GM23338 (cell line): ENCODE data around the gene MYOD1. TPM values are rescaled to one million over a fixed set of nuclear protein-coding genes. Genes with fewer than 3 reads are reported as not detected.

Experiments
- ATAC-seq: fragments of 200-7000 bp; cut with Tn5 transposase; 3 replicates; pipeline ENCODE4 v1.9.1; 2020
- DNase-seq: peaks from one replicate; pipeline ENCODE4 v3.0.0-alpha.2; 2015; ENCODE audit warnings: low spot score
- H2AFZ ChIP-seq: fragments of 200-600 bp; sonication (generic); 2 replicates; pipeline ENCODE4 v1.8.0; 2016; ENCODE audit warnings: antibody characterized with exemption, mild to moderate bottlenecking, moderate library complexity
- H3F3A ChIP-seq: fragments of 200-600 bp; sonication (generic); replicated peaks from 2 replicates; pipeline ENCODE4 v1.8.0; 2017; ENCODE audit warnings: antibody characterized with exemption, mixed run types, low read depth
- H3K27ac ChIP-seq: fragments of 200-600 bp; sonication (generic); 2 replicates; pipeline ENCODE4 v1.6.1; 2016; ENCODE audit warnings: low read depth
- H3K27me3 ChIP-seq: fragments of 200-600 bp; sonication (generic); 2 replicates; pipeline ENCODE4 v1.8.0; 2016; ENCODE audit warnings: mild to moderate bottlenecking, mixed run types, moderate library complexity; ENCODE audit not compliant: insufficient read depth
- H3K36me3 ChIP-seq: fragments of 200-600 bp; sonication (generic); 2 replicates; pipeline ENCODE4 v1.8.0; 2016; ENCODE audit warnings: mild to moderate bottlenecking; ENCODE audit not compliant: insufficient read depth
- H3K4me1 ChIP-seq: fragments of 200-600 bp; sonication (generic); 2 replicates; pipeline ENCODE4 v1.8.0; 2016; ENCODE audit warnings: mild to moderate bottlenecking, moderate library complexity; ENCODE audit not compliant: insufficient read depth
- H3K4me2 ChIP-seq: fragments of 200-600 bp; sonication (generic); 2 replicates; pipeline ENCODE4 v1.7.1; 2017; ENCODE audit warnings: mixed run types
- H3K4me3 ChIP-seq: fragments of 200-600 bp; sonication (generic); 2 replicates; pipeline ENCODE4 v1.6.1; 2016; ENCODE audit warnings: mixed run types
- H3K79me2 ChIP-seq: fragments of 200-600 bp; sonication (generic); replicated peaks from 2 replicates; pipeline ENCODE4 v1.8.0; 2017; ENCODE audit warnings: mild to moderate bottlenecking; ENCODE audit not compliant: insufficient read depth
- H3K9me2 ChIP-seq: fragments of 200-600 bp; sonication (generic); 2 replicates; pipeline ENCODE4 v1.8.0; 2017; ENCODE audit not compliant: insufficient read depth
- H4K20me1 ChIP-seq: fragments of 200-600 bp; sonication (generic); replicated peaks from 2 replicates; pipeline ENCODE4 v1.8.0; 2017; ENCODE audit warnings: mild to moderate bottlenecking; ENCODE audit not compliant: insufficient read depth
- H3K27ac Mint-ChIP-seq: 2 replicates; pipeline ENCODE4 v1.8.0; 2020; ENCODE audit warnings: inconsistent platforms, mild to moderate bottlenecking, moderate library complexity, mixed read lengths
- H3K27me3 Mint-ChIP-seq: 3 replicates; pipeline ENCODE4 v1.8.0; 2022; ENCODE audit warnings: low read depth, mild to moderate bottlenecking, moderate library complexity, mixed read lengths, inconsistent platforms; ENCODE audit not compliant: insufficient read depth, poor library complexity
- H3K36me3 Mint-ChIP-seq: 3 replicates; pipeline ENCODE4 v1.8.0; 2021; ENCODE audit warnings: low read depth, mild to moderate bottlenecking, inconsistent platforms, moderate library complexity, mixed read lengths
- H3K4me1 Mint-ChIP-seq: 3 replicates; pipeline ENCODE4 v1.8.0; 2020; ENCODE audit warnings: mild to moderate bottlenecking, inconsistent platforms, mixed read lengths
- H3K4me3 Mint-ChIP-seq: 3 replicates; pipeline ENCODE4 v1.8.0; 2021; ENCODE audit warnings: moderate library complexity, mild to moderate bottlenecking, inconsistent platforms, mixed read lengths
- H3K9me3 Mint-ChIP-seq: 3 replicates; pipeline ENCODE4 v1.8.0; 2020; ENCODE audit warnings: moderate library complexity, mild to moderate bottlenecking, inconsistent platforms, mixed read lengths
- CREB1 ChIP-seq: fragments of 250-450 bp; sonication (Bioruptor Pico); IDR thresholded peaks from 2 replicates; pipeline ENCODE4 v1.5.0; 2020; ENCODE audit warnings: low read depth, mild to moderate bottlenecking, moderate library complexity
- EZH2 ChIP-seq: fragments of 200-600 bp; sonication (generic); IDR thresholded peaks from one replicate; pipeline ENCODE4 v1.8.0; 2017; ENCODE audit warnings: antibody characterized with exemption, mild to moderate bottlenecking, low read depth; ENCODE audit not compliant: unreplicated experiment
- JUNB ChIP-seq: IDR thresholded peaks from one replicate; pipeline ENCODE4 v1.6.1; 2016; ENCODE audit warnings: antibody characterized with exemption; ENCODE audit not compliant: unreplicated experiment
- POLR2AphosphoS5 ChIP-seq: IDR thresholded peaks from 2 replicates; pipeline ENCODE4 v1.6.1; 2016; ENCODE audit warnings: antibody characterized with exemption, low read depth
- STAT1 ChIP-seq: IDR thresholded peaks from one replicate; pipeline ENCODE4 v1.6.1; 2016; ENCODE audit warnings: antibody characterized with exemption; ENCODE audit not compliant: unreplicated experiment
- ZNF114 ChIP-seq: fragments of 250-450 bp; sonication (Bioruptor Pico); IDR thresholded peaks from 2 replicates; pipeline ENCODE4 v1.5.0; 2020; ENCODE audit warnings: mild to moderate bottlenecking, moderate library complexity
- ZNF331 ChIP-seq: fragments of 250-450 bp; sonication (Bioruptor Pico); IDR thresholded peaks from 2 replicates; pipeline ENCODE4 v1.5.0; 2020; ENCODE audit warnings: low read depth, mild to moderate bottlenecking, moderate library complexity
- polyA plus RNA-seq: library from polyadenylated mRNA; unstranded; fragments of >200 nt; fragmentation: Nextera tagmentation; extraction: Ambion mirVana; gene quantifications from 2 replicates; pipeline ENCODE4 v1.2.1, GENCODE V29; 2016
- total RNA-seq: library from RNA; depleted of rRNA; stranded (reverse); fragments of >200 nt; shearing (Covaris generic); gene quantifications from 2 replicates; pipeline ENCODE4 v1.2.3, GENCODE V29; 2014
- TF ChIP-seq, protein P1 (sequence below), 2 experiments: fragments of 200-600 bp in 1 of 2; sonication (generic) in 1 of 2; conservative IDR thresholded peaks; 2 replicates each; pipeline versions ENCODE4 v1.5.1 to v1.6.1; 2016 to 2017; ENCODE audit warnings: antibody characterized with exemption in 2 of 2, low read depth in 2 of 2, mild to moderate bottlenecking in 2 of 2, moderate library complexity in 1 of 2

The MYOD1 gene
- total and polyA plus RNA-seq, 2 experiments from 2014 or later: not detected

DNA sequence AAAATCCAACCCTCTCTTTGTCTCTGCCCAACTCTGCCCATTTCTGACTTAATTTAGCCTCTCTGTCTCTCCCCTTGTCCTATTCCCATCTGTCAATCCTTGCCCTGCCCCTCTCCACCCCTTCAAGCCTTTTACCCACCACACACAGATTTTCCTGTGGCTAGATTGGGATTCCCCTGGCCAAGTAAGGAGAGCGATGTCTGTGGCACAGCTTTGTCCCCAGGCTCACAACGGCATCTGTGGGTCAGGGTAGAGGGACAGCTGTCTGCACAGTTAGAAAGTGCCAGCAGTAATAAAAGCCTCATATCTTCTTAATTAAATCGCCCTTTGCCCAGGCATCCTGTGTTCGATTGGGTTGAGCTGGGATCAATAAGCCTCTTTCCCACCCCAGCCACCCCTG lies 13.9 kb downstream of the MYOD1 start:
- H3K27ac Mint-ChIP-seq: no peak overlapping the region
- Histone ChIP-seq H3K4me3 (no peak overlapping the region), H3F3A (no peaks in the 10 kb centered on the region), H3K4me2 (no peak overlapping the region), H3K79me2 (no peaks in the 10 kb centered on the region), H3K9me2 (no peaks in the 10 kb centered on the region), H3K27ac (no peak overlapping the region), H3K36me3 (no peaks in the 10 kb centered on the region; the same call in 1 of the 2 replicates), H2AFZ (no peak overlapping the region), H3K27me3 (peaks cover 75% of the 10 kb centered on the region), H3K4me1 (peaks cover 5% of the 10 kb centered on the region; the same call in 1 of the 2 replicates), H4K20me1 (peaks cover 7% of the 10 kb centered on the region)
- H3K27me3 Mint-ChIP-seq: peaks cover 63% of the 10 kb centered on the region
- no peak overlapping the region; the same call in 2 of the 3 replicates for H3K4me3 Mint-ChIP-seq
- peaks cover 18% of the 10 kb centered on the region for H3K4me1 Mint-ChIP-seq
- DNase-seq: no peak
- peaks cover 7% of the 10 kb centered on the region for H3K9me3 Mint-ChIP-seq
- no peaks in the 10 kb centered on the region; the same call in 2 of the 3 replicates for H3K36me3 Mint-ChIP-seq
- ATAC-seq: no peak
- TF ChIP-seq STAT1: no peak
- TF ChIP-seq, protein P1, sequence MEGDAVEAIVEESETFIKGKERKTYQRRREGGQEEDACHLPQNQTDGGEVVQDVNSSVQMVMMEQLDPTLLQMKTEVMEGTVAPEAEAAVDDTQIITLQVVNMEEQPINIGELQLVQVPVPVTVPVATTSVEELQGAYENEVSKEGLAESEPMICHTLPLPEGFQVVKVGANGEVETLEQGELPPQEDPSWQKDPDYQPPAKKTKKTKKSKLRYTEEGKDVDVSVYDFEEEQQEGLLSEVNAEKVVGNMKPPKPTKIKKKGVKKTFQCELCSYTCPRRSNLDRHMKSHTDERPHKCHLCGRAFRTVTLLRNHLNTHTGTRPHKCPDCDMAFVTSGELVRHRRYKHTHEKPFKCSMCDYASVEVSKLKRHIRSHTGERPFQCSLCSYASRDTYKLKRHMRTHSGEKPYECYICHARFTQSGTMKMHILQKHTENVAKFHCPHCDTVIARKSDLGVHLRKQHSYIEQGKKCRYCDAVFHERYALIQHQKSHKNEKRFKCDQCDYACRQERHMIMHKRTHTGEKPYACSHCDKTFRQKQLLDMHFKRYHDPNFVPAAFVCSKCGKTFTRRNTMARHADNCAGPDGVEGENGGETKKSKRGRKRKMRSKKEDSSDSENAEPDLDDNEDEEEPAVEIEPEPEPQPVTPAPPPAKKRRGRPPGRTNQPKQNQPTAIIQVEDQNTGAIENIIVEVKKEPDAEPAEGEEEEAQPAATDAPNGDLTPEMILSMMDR (conservative IDR thresholded peaks at IDR 0.05; ENCODE audit: low read depth in 2 of 2): no peak
- TF ChIP-seq ZNF114 (CRISPR knock-in tag): no peak
- no peak for TF ChIP-seq CREB1
- TF ChIP-seq ZNF331 (CRISPR knock-in tag): no peak
- no peak for TF ChIP-seq JUNB
- TF ChIP-seq POLR2AphosphoS5: no peak
- TF ChIP-seq EZH2: no peak

DNA sequence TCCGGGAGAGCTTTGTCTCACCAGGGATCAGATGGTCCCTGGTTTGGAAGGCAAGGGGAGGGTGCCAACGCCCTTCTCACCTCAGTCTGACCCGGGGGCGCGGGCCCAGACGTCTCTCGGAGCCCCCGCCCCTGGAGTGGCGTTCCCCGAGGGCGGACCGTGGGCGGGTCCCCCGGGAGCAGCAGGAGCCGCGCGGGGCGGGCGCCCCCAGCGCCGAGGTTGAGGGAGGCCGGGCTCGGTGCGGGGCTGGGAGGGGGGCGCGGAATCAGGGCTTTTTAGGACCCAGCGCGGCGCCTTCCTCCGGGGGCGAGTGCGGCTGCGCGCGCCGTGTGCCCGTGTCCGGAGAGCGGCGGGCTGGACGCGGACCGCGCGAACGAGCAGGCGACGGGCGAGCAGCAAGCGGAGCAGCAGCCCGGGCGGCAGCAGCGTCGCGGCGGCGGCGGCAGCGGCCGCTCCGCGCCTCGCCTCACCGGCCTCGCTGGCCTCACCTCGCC lies 15.1 kb downstream of the MYOD1 start, which contains the start of gene KCNC1:
TSS of gene KCNC1 (plus strand) at position 364 of the 494 bp plus-strand sequence. CDS start 1,222 bp downstream, outside the sequence.
- Mint-ChIP-seq H3K4me3 (peak within 1 kb of the TSS; percentile 74), H3K36me3 (no peaks in the 10 kb centered on the region; the same call in 2 of the 3 replicates), H3K27me3 (peaks cover 64% of the 10 kb centered on the region), H3K9me3 (peaks cover 7% of the 10 kb centered on the region), H3K4me1 (peaks cover 21% of the 10 kb centered on the region), H3K27ac (no peak within 1 kb of the TSS)
- peaks cover 15% of the 10 kb centered on the region for H3K4me1 ChIP-seq
- H3F3A ChIP-seq: no peaks in the 10 kb centered on the region
- peaks cover 80% of the 10 kb centered on the region for H3K27me3 ChIP-seq
- ATAC-seq (peak; percentile 21), DNase-seq (peak; percentile 75)
- no peak within 1 kb of the TSS for H3K27ac ChIP-seq
- TF ChIP-seq, protein P1 (conservative IDR thresholded peaks at IDR 0.05; ENCODE audit: low read depth in 2 of 2): peak; percentile 12 to 15; a peak in 1 of 4 replicates
- TF ChIP-seq STAT1: no peak
- no peaks in the 10 kb centered on the region; the same call in 1 of the 2 replicates for H3K36me3 ChIP-seq
- peaks cover 7% of the 10 kb centered on the region for H4K20me1 ChIP-seq
- H2AFZ ChIP-seq: peak within 1 kb of the TSS; percentile 43; the same call in 1 of the 2 replicates
- no peaks in the 10 kb centered on the region for H3K79me2 ChIP-seq
- peak within 1 kb of the TSS; percentile 66 for H3K4me3 ChIP-seq
- no peaks in the 10 kb centered on the region for H3K9me2 ChIP-seq
- H3K4me2 ChIP-seq: peak within 1 kb of the TSS; percentile 84
